ENCODE measurements around the gene FAM217A.

DNA sequence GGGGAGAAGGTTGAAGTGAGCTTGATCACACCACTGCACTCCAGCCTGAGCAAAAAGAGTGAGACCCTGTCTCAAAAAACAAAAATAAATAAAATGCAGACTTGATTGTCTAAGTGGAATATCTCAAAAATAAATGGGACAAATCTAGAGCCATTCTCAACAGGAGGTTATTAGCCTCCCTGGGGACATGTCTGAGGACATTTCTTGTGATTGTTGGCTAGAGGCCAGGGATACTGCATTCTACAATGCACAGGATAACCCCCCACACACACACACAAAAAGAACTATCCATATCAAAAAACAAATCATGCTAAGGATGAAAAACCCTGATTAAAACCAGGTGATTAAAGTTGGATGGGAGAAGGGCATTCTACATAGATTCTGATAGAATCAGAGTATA is 37.5 kb downstream of the FAM217A start:
- TF ChIP-seq CTCF (IDR thresholded peaks at IDR 0.05) (no peak), POLR2A (IDR thresholded peaks at IDR 0.05) (no peak)
